Adrenal gland (tissue), 12 donors: ENCODE measurements around the gene SLC25A21. TPM values are rescaled to one million over a fixed set of nuclear protein-coding genes. Genes with fewer than 3 reads are reported as not detected.
"Not testable (repeated sequence)": the region's sequence is repeated elsewhere in the genome, so short reads cannot be mapped to it uniquely, and the experiment has no call there.

Source experiments
- DNase-seq, 7 donors: peaks; one replicate each; pipeline ENCODE4 v3.0.0-alpha.2; 2019 to 2020
- H3K27ac ChIP-seq, 5 donors: fragments of 200-600 bp; sonication (generic) in 4 of 5; 1 replicate in 3 of 5; 2 replicates in 2 of 5; pipeline versions ENCODE4 v1.5.1 to v1.8.0; 2016 to 2020; ENCODE audit warnings: mild to moderate bottlenecking in 1 of 5
- H3K27me3 ChIP-seq: fragments of 200-600 bp; 2 replicates; pipeline ENCODE4 v1.8.0; 2021
- H3K36me3 ChIP-seq, 2 donors: fragments of 200-600 bp; replicated peaks in 1 of 2; 1 replicate in 1 of 2; 2 replicates in 1 of 2; pipeline versions ENCODE4 v1.5.1 to v1.8.0; 2018 to 2022
- H3K4me1 ChIP-seq, 2 donors: fragments of 200-600 bp; replicated peaks in 1 of 2; 1 replicate in 1 of 2; 2 replicates in 1 of 2; pipeline versions ENCODE4 v1.5.1 to v1.8.0; 2018 to 2021
- H3K4me3 ChIP-seq, 4 donors: fragments of 200-600 bp; sonication (generic) in 3 of 4; one replicate each; pipeline ENCODE4 v1.5.1; 2016 to 2018
- H3K9me3 ChIP-seq, 3 donors: fragments of 200-600 bp; sonication (generic) in 1 of 3; replicated peaks in 1 of 3; 1 replicate in 2 of 3; 2 replicates in 1 of 3; pipeline versions ENCODE4 v1.5.1 to v1.8.0; 2016 to 2021
- POLR2A ChIP-seq, 2 donors: fragments of 450-650 bp; IDR thresholded peaks; one replicate each; pipeline ENCODE4 v1.6.1; 2017; ENCODE audit warnings: antibody characterized with exemption in 2 of 2, mild to moderate bottlenecking in 2 of 2, moderate library complexity in 1 of 2
- WGBS, 4 donors: extraction: QIAGEN DNeasy Blood & Tissue Kit in 2 of 4; methylation state at CpG; one replicate each; pipeline versions ENCODE4 v1.1.5 to v1.1.7; 2013 to 2017; 5-methylcytosine and 5-hydroxymethylcytosine counted together
- intact Hi-C, 2 donors: fragments of 100-400 bp; cut with DNase I; formaldehyde crosslinking; loops; one replicate each; pipeline versions ENCODE4 v1.14.1 to v1.15.0; 2022 to 2023
- polyA plus RNA-seq, 3 donors: library from polyadenylated mRNA; stranded (reverse); fragments of 200-250 nt in 2 of 3; fragments of 350-450 nt in 1 of 3; fragmentation: Illumina TruSeq in 1 of 3; extraction: RNeasy Lipid Tissue Mini Kit (QIAGEN cat#74804) in 1 of 3; gene quantifications; one replicate each; pipeline ENCODE4 v1.2.3, GENCODE V29; 2013 to 2014
- total RNA-seq, 9 donors: library from RNA; depleted of rRNA in 4 of 9; stranded (reverse); fragments of >200 nt in 4 of 9; fragments of 120-200 nt in 1 of 9; fragmentation: NEBNext Ultra II Directional in 1 of 9; extraction: Animal tissue kit (Norgen Biotek cat#: 25700) in 1 of 9; gene quantifications; one replicate each; pipeline versions ENCODE4 v1.1.0 to v1.2.4, GENCODE V29; 2013 to 2023
- TF ChIP-seq, protein P1 (sequence below), 6 experiments: fragments of 450-650 bp in 4 of 6; fragments of 200-600 bp in 2 of 6; sonication (generic) in 1 of 6; IDR thresholded peaks; 1 replicate in 5 of 6; 2 replicates in 1 of 6; pipeline versions ENCODE4 v1.5.1 to v1.8.0; 2016 to 2021; ENCODE audit warnings: antibody characterized with exemption in 6 of 6, mild to moderate bottlenecking in 2 of 6, moderate library complexity in 1 of 6
- donor health status: healthy with polysubstance abuse.
- donor health status: Bipolar disorder and iron deficiency.
- donor health status: DM: yes; HTN: yes; CAD: no.
- donor health status: DM: no; HTN: no; CAD: no.
- donor health status: DM: no; HTN: no; CAD: no.
- donor health status: DM: yes; HTN: yes; CAD: no.

The SLC25A21 gene
- total and polyA plus RNA-seq, 12 donors, result 0.14 to 3.8 (median 0.56) TPM

DNA sequence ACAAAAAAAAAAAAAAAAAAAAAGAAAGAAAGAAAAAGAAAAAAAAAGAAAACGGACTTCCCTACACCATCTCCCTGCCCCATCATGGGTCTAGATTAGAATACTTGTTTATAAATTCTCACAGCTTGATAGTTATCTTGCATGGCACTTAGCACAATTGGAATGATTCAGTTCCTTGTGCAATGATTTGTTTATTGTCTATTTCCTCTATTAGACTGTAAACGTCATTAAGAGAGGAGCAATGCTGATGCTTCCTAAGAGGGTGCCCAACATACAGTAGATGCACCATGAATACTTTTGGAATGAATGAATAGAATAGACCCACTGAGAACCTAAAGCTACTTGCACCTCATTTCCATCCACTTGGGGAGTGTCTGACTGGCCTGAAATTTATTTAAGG is 469.9 kb downstream of the SLC25A21 start:
- 49 to 66% (median 61%) methylated on average over 2 of the region's 2 CpGs for WGBS, 4 donors
- no peaks in the 10 kb centered on the region for H3K36me3 ChIP-seq

DNA sequence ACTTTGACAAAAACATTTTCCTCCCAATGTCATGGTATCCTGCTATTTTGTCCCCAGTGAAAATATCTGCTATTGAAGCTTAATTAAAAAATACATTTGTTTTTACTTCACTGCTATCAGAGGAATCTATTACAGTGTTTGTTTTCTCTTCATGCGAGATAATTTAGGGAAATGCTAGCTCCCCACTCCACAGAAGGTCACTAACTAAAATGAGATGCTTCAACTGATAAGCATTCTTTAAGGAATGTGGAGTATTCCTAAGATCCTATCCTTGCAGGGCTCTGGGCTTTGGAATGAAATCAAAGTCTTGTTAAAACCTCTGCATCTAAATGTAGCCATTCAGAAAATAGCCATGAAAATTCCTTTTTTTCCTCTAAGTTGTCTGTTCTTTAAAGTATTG is 471.3 kb downstream of the SLC25A21 start:
- TF ChIP-seq POLR2A (IDR thresholded peaks at IDR 0.05), result no peak
- TF ChIP-seq, protein P1, sequence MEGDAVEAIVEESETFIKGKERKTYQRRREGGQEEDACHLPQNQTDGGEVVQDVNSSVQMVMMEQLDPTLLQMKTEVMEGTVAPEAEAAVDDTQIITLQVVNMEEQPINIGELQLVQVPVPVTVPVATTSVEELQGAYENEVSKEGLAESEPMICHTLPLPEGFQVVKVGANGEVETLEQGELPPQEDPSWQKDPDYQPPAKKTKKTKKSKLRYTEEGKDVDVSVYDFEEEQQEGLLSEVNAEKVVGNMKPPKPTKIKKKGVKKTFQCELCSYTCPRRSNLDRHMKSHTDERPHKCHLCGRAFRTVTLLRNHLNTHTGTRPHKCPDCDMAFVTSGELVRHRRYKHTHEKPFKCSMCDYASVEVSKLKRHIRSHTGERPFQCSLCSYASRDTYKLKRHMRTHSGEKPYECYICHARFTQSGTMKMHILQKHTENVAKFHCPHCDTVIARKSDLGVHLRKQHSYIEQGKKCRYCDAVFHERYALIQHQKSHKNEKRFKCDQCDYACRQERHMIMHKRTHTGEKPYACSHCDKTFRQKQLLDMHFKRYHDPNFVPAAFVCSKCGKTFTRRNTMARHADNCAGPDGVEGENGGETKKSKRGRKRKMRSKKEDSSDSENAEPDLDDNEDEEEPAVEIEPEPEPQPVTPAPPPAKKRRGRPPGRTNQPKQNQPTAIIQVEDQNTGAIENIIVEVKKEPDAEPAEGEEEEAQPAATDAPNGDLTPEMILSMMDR (IDR thresholded peaks at IDR 0.05), result no peak
- WGBS, 4 donors, result 15 to 24% (median 18%) methylated on average over 1 of the region's 1 CpG

More for the DNA sequence above, 469.9 kb downstream of the SLC25A21 start:
- no peak for TF ChIP-seq POLR2A (IDR thresholded peaks at IDR 0.05)
- DNase-seq, result no peak
- no peaks in the 10 kb centered on the region for H3K4me1 ChIP-seq
- H3K27ac ChIP-seq, result no peak overlapping the region
- H3K27me3 ChIP-seq, result no peaks in the 10 kb centered on the region
- no peak overlapping the region for H3K4me3 ChIP-seq
- no peaks in the 10 kb centered on the region for H3K9me3 ChIP-seq
- intact Hi-C loops, result no loop called here

GRCh38 chr14:36700651-36701050 is 471.8 kb downstream of the SLC25A21 start:
- Histone ChIP-seq H3K36me3 (no peaks in the 10 kb centered on the region), H3K27me3 (no peaks in the 10 kb centered on the region), H3K4me1 (no peaks in the 10 kb centered on the region), H3K4me3 (no peak overlapping the region), H3K9me3 (no peaks in the 10 kb centered on the region), H3K27ac (no peak overlapping the region)
- WGBS, 4 donors, result 93 to 100% (median 95%) methylated on average over 1 of the region's 1 CpG
- intact Hi-C loops, result no loop called here
- TF ChIP-seq POLR2A (IDR thresholded peaks at IDR 0.05), result no peak
- TF ChIP-seq, protein P1 (IDR thresholded peaks at IDR 0.05), result no peak
- DNase-seq, result no peak

More for the DNA sequence above, 471.3 kb downstream of the SLC25A21 start:
- DNase-seq, result no peak
- no peaks in the 10 kb centered on the region for H3K36me3 ChIP-seq
- H3K4me3 ChIP-seq, result no peak overlapping the region
- no peaks in the 10 kb centered on the region for H3K9me3 ChIP-seq
- no peaks in the 10 kb centered on the region for H3K4me1 ChIP-seq
- no peaks in the 10 kb centered on the region for H3K27me3 ChIP-seq
- intact Hi-C loops, result no loop called here
- no peak overlapping the region for H3K27ac ChIP-seq

- H3K4me1 ChIP-seq, intact Hi-C loops, DNase-seq, H3K36me3 ChIP-seq, H3K27ac ChIP-seq, H3K9me3 ChIP-seq, H3K4me3 ChIP-seq, H3K27me3 ChIP-seq: not testable (repeated sequence)
- 71 to 88% (median 75%) methylated on average over 3 to 7 of the region's 7 CpGs; no CpG with 5 or more reads in 1 of the 4 donors for WGBS, 4 donors
Observed at GRCh38 chr14:36699420-36699819, 473.0 kb downstream of the SLC25A21 start.

DNA sequence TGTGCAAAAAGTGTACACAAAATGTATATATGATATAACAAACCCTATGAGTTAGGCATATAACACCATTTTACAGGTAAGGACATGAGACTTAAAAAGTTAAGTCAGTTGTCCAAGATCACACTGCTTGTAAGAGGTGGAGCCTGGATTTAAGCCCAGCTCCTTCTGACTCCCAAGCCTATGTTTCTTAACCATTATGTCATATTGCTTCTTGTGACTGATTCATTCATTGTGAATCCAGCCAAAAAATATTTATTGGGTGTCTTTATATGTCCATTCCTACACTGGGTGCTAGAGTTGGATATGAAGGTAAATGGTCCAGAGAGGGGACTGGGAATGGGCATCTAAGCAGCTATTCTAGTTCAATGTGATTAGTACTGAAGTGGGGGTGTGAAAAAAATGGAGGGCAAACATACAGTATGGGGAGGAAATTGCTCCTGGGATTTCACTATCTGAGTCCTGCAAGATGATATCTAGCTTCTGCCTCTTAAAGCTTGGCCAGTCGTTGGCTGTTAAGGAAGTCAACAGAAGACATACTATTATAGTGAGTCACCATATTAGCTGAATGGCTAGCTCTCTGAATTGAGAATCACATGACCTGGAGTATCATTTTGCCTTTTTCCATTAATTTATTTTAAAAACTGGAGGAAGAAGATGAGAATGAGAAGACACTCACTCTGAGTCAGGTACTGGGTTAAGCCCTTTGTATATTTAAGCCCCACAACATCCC is 481.9 kb downstream of the SLC25A21 start:
- WGBS, 4 donors, result 57 to 65% (median 62%) methylated on average over 1 of the region's 1 CpG
- Histone ChIP-seq H3K27me3 (no peaks in the 10 kb centered on the region), H3K4me3 (no peak overlapping the region), H3K4me1 (no peaks in the 10 kb centered on the region), H3K9me3 (no peaks in the 10 kb centered on the region), H3K36me3 (no peaks in the 10 kb centered on the region), H3K27ac (no peak overlapping the region)
- intact Hi-C loops, result no loop called here
- TF ChIP-seq, protein P1 (IDR thresholded peaks at IDR 0.05), result no peak
- TF ChIP-seq POLR2A (IDR thresholded peaks at IDR 0.05), result no peak
- no peak for DNase-seq
